ENCODE results near the gene POLR2C.

The POLR2C gene

DNA sequence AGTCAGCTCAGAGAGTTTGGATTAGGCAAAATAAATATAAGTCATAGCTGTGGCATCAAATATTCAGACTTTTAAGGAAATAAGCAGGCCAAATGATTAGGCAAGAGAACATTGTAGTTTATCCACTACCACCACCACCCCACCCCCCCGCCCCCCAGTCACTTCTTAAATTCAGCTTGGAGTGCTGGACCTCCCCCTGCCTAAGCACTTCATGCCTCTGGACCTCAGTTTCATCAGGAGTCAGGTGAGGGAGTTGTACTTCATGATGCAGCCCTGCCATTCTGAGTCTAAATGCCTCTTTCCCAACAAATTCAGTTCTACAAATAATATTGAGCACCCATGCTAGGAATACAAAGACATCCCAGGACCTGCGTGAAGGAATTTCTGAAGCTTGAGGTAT lies 2.0 kb downstream of the POLR2C start:
- no peak overlapping the region for H3K9ac ChIP-seq (ENCODE audit: low read length)
- H3K27me3 ChIP-seq (ENCODE audit: control insufficient read depth, insufficient read depth, low read length): no peaks in the 10 kb centered on the region
- no peak overlapping the region for H3K4me3 ChIP-seq (ENCODE audit: low read length)

DNA sequence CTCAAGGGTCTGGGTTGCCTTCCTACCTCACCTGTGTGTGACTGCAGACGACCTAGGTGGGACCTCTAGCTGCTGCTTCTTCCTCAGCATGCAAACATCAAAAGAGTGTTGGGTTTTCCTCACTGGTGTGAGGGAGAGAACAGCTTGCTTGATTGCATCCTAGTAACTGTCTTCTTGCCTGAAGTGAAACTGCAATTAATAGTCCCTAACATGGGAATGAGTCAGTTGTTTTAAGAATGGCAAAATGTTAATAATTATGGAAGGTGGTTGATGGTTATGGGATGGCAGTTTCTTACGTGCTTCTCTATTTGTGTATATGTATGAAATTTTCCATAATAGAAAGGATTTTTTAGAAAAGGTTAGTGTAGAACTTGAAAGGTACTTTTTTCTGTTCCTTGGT lies 5.9 kb downstream of the POLR2C start:
- Histone ChIP-seq H3K4me1 (ENCODE audit: control insufficient read depth, insufficient read depth, low read length) (peaks cover 42% of the 10 kb centered on the region), H3K27me3 (ENCODE audit: control insufficient read depth, insufficient read depth, low read length) (no peaks in the 10 kb centered on the region), H3K36me3 (ENCODE audit: control insufficient read depth, insufficient read depth, low read length) (peaks cover 19% of the 10 kb centered on the region)

More for the DNA sequence above, 2.0 kb downstream of the POLR2C start:
- peaks cover 16% of the 10 kb centered on the region for H3K36me3 ChIP-seq (ENCODE audit: control insufficient read depth, insufficient read depth, low read length)
- peaks cover 14% of the 10 kb centered on the region for H3K4me1 ChIP-seq (ENCODE audit: control insufficient read depth, insufficient read depth, low read length)
- H3K9me3 ChIP-seq (ENCODE audit: control insufficient read depth, low read length): no peaks in the 10 kb centered on the region

DNA sequence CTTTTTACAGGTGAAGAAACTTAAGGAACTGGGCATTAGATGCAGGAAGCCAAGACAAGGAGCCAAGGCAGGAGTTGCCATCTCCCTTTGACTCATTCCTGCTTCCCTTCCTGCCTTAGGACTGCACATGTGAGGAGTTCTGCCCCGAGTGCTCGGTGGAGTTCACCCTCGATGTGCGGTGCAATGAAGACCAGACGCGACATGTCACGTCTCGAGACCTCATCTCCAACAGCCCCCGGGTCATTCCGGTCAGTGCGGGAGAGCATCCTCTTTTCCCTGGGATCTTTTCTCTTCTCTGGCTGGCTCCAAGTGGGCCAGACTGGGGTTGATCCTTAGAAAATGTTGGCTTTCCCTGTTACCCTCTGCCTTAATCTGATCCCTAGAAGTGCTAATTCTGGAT lies 6.6 kb downstream of the POLR2C start:
- H3K9me3 ChIP-seq (ENCODE audit: control insufficient read depth, low read length): no peaks in the 10 kb centered on the region
- H3K36me3 ChIP-seq (ENCODE audit: control insufficient read depth, insufficient read depth, low read length): peaks cover 22% of the 10 kb centered on the region
- no peaks in the 10 kb centered on the region for H3K27me3 ChIP-seq (ENCODE audit: control insufficient read depth, insufficient read depth, low read length)
- no peak overlapping the region for H3K4me3 ChIP-seq (ENCODE audit: low read length)
- peaks cover 35% of the 10 kb centered on the region for H3K4me1 ChIP-seq (ENCODE audit: control insufficient read depth, insufficient read depth, low read length)
- H3K9ac ChIP-seq (ENCODE audit: low read length): no peak overlapping the region

More for the DNA sequence above, 5.9 kb downstream of the POLR2C start:
- H3K9me3 ChIP-seq (ENCODE audit: control insufficient read depth, low read length): no peaks in the 10 kb centered on the region
- no peak overlapping the region for H3K4me3 ChIP-seq (ENCODE audit: low read length)
- no peak overlapping the region for H3K9ac ChIP-seq (ENCODE audit: low read length)

DNA sequence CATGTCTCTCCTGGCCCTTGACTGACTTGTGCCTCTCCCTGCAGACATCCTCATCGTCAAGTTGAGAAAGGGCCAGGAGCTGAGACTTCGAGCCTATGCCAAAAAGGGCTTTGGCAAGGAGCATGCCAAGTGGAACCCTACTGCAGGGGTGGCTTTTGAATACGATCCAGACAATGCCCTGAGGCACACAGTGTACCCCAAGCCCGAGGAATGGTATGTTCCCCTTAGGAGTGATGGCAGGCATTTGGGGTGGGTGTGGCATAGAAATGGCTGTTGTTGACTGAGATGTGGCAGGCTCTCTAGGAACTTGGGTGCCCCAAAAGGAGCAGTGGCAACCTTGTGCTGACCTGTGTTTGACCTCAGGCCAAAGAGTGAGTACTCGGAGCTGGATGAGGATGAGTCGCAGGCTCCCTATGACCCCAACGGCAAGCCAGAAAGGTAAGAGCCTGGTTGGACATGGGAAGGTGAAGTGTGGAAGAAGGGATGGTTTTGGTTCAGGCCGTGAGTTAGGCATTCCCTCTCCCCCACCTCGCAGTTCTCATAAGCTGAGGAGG lies 7.5 kb downstream of the POLR2C start:
- Histone ChIP-seq H3K27me3 (ENCODE audit: control insufficient read depth, insufficient read depth, low read length) (no peaks in the 10 kb centered on the region), H3K4me3 (ENCODE audit: low read length) (no peak overlapping the region), H3K36me3 (ENCODE audit: control insufficient read depth, insufficient read depth, low read length) (peaks cover 26% of the 10 kb centered on the region), H3K9me3 (ENCODE audit: control insufficient read depth, low read length) (no peaks in the 10 kb centered on the region), H3K9ac (ENCODE audit: low read length) (no peak overlapping the region), H3K4me1 (ENCODE audit: control insufficient read depth, insufficient read depth, low read length) (peaks cover 32% of the 10 kb centered on the region)

DNA sequence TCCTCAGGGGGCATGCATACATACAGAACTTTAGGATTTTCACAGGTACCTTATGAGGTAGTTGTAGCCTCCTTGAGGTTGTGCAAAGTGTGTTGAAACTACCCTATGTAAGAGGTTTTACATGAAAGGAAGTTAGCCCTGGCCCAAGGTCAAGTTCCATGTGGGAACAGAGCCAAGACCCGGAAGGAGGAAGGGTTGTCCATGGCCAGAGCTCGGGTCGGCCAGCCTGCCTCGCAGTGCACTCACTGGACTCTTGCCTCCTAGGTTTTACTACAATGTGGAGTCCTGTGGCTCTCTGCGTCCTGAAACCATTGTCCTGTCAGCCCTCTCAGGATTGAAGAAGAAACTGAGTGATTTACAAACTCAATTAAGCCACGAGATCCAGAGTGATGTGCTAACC lies 8.2 kb downstream of the POLR2C start:
- Histone ChIP-seq H3K9me3 (ENCODE audit: control insufficient read depth, low read length) (no peaks in the 10 kb centered on the region), H3K36me3 (ENCODE audit: control insufficient read depth, insufficient read depth, low read length) (peaks cover 26% of the 10 kb centered on the region), H3K9ac (ENCODE audit: low read length) (no peak overlapping the region), H3K4me3 (ENCODE audit: low read length) (no peak overlapping the region), H3K4me1 (ENCODE audit: control insufficient read depth, insufficient read depth, low read length) (peaks cover 32% of the 10 kb centered on the region), H3K27me3 (ENCODE audit: control insufficient read depth, insufficient read depth, low read length) (no peaks in the 10 kb centered on the region)

DNA sequence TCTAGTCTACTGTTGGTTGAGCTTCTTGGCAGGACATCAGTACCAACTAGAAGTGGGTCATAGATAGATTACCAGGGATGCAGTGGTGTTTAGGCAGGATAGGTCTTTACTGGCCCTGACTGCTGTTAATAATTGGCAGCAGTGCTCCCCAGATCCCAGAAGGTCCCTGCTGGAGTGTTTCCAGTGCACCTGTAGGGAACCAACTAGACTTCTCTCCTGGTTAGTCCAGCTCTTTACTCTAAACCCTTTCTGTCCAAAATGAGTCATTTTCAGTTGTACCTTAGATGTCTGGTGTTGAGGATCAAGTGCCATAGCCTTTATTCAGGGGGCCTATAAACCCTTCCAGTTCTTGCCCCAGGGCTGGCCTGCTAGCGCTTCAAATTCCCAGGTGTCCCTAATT lies 8.7 kb downstream of the POLR2C start:
- Histone ChIP-seq H3K9ac (ENCODE audit: low read length) (no peak overlapping the region), H3K36me3 (ENCODE audit: control insufficient read depth, insufficient read depth, low read length) (peaks cover 29% of the 10 kb centered on the region), H3K4me1 (ENCODE audit: control insufficient read depth, insufficient read depth, low read length) (peaks cover 35% of the 10 kb centered on the region), H3K27me3 (ENCODE audit: control insufficient read depth, insufficient read depth, low read length) (no peaks in the 10 kb centered on the region), H3K9me3 (ENCODE audit: control insufficient read depth, low read length) (no peaks in the 10 kb centered on the region), H3K4me3 (ENCODE audit: low read length) (no peak overlapping the region)

DNA sequence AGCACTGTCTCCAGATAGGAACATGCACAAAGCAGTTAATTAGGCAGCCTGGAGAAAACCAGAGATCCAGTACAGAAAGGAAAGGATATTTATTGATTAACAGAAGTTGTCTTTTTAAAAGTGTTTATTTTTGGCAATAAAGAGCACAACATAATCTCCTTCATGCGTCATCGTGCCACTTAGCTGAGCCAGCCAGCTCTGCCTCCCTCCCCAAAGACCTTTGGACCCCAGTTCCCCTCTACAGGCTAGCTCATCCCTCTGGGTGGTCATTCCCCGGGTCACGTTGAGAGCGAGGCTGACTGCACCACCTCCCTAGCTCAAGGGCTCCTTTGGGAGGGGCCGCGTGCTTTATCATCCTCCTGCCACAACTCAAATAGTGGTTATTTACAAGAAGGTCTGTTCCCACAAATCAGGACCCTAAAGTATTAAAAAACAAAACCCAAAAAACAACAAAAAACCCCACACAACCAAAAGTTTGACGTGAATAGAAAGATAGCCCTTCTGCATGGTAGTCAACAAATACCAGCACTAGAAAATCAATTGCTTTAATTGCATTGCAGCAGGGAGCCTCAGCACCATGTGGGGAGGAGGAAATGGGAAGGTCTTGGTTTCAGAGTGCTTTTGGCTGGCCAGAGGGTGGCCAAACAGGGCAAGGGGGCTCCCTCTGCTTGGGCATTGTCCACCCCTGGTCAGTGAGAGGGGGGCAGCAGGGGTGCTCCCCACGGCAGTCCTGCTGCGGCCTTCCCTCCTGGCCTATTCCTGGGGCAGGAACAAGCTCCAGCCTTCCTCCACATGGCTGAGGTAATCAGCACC lies 9.6 kb downstream of the POLR2C start:
- Histone ChIP-seq H3K27me3 (ENCODE audit: control insufficient read depth, insufficient read depth, low read length) (no peaks in the 10 kb centered on the region), H3K4me3 (ENCODE audit: low read length) (no peak overlapping the region), H3K36me3 (ENCODE audit: control insufficient read depth, insufficient read depth, low read length) (peaks cover 30% of the 10 kb centered on the region), H3K9ac (ENCODE audit: low read length) (no peak overlapping the region), H3K9me3 (ENCODE audit: control insufficient read depth, low read length) (no peaks in the 10 kb centered on the region), H3K4me1 (ENCODE audit: control insufficient read depth, insufficient read depth, low read length) (peaks cover 43% of the 10 kb centered on the region)

DNA sequence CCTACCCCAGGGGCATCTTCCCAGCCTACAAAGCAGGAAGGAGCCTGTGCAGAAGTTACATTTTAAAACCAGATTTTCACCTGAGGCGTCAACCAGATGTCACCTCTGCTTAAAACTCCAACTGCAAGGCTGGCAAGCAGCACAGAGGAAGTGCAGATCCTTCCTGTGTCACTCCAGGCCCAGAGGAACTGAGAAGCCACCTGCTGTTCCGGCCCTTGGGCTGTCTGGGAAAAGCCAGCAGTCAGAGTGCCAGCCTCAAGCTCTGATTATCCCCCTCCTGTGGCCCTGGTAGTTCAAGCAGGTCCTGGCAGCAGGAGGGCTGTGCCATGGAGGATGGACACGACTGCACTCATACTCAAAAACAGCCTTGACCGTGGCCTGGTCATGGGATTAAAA lies 10.2 kb downstream of the POLR2C start:
- Histone ChIP-seq H3K4me3 (ENCODE audit: low read length) (no peak overlapping the region), H3K9ac (ENCODE audit: low read length) (no peak overlapping the region), H3K4me1 (ENCODE audit: control insufficient read depth, insufficient read depth, low read length) (peaks cover 49% of the 10 kb centered on the region), H3K9me3 (ENCODE audit: control insufficient read depth, low read length) (no peaks in the 10 kb centered on the region), H3K36me3 (ENCODE audit: control insufficient read depth, insufficient read depth, low read length) (peaks cover 30% of the 10 kb centered on the region), H3K27me3 (ENCODE audit: control insufficient read depth, insufficient read depth, low read length) (no peaks in the 10 kb centered on the region)

DNA sequence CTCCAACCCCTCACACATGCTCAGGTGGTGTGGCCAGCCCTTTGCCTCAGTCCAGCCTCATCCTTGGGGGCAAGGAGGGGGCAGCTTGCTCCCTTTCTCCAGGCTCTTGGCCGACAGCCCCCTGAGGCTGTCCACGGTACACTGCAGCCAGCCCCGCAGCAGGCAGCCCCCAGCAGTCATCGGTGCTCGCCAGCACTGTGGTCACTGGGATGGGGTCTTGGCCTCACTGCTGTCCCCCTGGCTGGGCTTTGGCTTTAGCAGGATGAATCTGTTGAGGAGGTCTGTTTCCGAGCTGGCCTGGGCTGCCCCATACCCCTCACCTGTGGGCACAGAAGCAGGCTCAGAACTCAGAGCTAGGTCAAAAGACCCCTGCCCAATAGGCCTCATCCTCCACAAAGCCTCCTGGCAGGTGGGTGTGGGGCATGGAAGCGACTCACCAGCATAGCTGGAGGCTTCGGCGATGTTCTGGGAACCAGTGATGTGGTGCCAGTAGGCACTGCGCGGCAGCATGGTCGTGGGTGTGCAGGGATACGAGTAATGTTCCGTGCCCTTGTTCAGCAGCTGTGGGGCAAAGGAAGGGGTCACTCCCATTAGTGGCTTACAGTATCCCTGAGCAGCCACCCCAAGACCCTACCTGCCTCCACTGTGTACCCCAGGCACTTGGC lies 10.8 kb downstream of the POLR2C start:
- Histone ChIP-seq H3K9ac (ENCODE audit: low read length) (no peak overlapping the region), H3K4me3 (ENCODE audit: low read length) (no peak overlapping the region), H3K27me3 (ENCODE audit: control insufficient read depth, insufficient read depth, low read length) (no peaks in the 10 kb centered on the region), H3K36me3 (ENCODE audit: control insufficient read depth, insufficient read depth, low read length) (peaks cover 30% of the 10 kb centered on the region), H3K9me3 (ENCODE audit: control insufficient read depth, low read length) (no peaks in the 10 kb centered on the region), H3K4me1 (ENCODE audit: control insufficient read depth, insufficient read depth, low read length) (peaks cover 55% of the 10 kb centered on the region)

DNA sequence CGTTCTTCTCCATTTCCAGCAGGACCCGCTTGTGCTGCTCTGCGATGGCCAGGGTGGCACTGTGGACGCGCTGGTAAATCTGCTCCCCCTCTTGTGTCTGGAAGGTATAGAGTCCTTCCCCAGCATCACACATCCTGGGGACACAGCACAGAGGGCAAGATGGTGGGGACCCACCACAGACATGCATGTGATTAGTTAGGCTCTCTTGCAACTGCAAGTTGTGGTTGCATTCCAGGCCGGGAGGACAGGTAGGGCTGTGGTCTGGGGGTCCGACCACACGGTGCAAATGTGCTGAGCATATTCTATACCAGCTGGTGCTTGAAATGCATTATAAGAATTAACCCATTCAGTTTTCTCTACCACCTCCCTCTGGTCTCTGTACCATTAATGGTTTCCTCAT lies 11.4 kb downstream of the POLR2C start:
- peaks cover 30% of the 10 kb centered on the region for H3K36me3 ChIP-seq (ENCODE audit: control insufficient read depth, insufficient read depth, low read length)
- H3K9ac ChIP-seq (ENCODE audit: low read length): no peak overlapping the region
- no peaks in the 10 kb centered on the region for H3K9me3 ChIP-seq (ENCODE audit: control insufficient read depth, low read length)
- peaks cover 61% of the 10 kb centered on the region for H3K4me1 ChIP-seq (ENCODE audit: control insufficient read depth, insufficient read depth, low read length)
- no peaks in the 10 kb centered on the region for H3K27me3 ChIP-seq (ENCODE audit: control insufficient read depth, insufficient read depth, low read length)
- no peak overlapping the region for H3K4me3 ChIP-seq (ENCODE audit: low read length)

DNA sequence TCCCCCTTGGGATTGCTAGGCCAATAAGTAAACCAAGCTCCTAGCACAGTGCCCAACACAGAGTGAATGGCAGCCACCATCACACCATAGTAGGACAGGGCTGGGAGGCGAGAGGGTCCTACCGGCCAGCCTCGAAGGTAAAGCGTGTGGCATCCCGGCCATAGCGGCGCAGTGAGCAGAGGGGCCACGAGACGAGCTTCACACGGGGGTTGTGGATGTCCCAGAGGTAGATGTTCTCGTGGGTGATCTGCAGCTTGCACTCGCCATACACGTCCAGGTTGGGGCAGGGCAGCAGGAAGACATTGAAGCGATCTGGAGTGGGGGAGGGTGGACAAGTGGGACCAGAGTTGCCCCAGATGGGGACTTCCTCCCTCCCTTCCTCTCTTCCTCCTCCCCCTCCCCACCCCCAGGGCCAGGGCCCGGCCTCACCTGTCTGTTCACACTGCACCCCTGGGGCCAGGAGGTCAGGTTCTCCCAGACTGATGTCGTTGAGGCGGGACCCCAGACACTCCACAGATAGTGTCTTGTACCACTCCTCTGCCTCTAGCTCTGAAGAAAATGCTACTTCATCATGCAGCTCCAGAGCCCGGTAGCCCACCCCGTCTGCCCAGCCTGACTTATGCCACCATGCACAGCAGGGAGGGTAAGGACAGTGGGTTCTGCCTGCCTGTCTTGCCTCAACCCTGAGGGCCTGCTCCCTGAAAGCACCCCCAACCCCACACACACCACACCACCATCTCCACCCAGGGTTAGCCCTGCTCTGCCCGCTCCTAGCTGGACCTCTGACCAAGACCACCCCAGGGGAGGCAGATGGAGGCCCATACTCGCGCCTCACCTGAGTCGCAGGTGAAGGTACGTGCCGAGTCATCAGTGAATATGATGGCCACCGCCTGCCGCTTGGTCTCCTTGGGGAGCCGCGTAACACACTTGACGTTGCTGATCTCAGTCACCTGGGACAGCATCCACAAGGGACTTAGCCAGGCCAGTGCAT lies 12.5 kb downstream of the POLR2C start:
- Histone ChIP-seq H3K36me3 (ENCODE audit: control insufficient read depth, insufficient read depth, low read length) (peaks cover 23% of the 10 kb centered on the region), H3K9me3 (ENCODE audit: control insufficient read depth, low read length) (no peaks in the 10 kb centered on the region), H3K9ac (ENCODE audit: low read length) (no peak overlapping the region), H3K4me3 (ENCODE audit: low read length) (no peak overlapping the region), H3K27me3 (ENCODE audit: control insufficient read depth, insufficient read depth, low read length) (no peaks in the 10 kb centered on the region), H3K4me1 (ENCODE audit: control insufficient read depth, insufficient read depth, low read length) (peaks cover 68% of the 10 kb centered on the region)

Measured in mucosa of stomach (tissue), 1 donor.